Ramos (cell line): Measurements from ENCODE around the gene TSPAN4.

ENCODE experiments used
- in situ Hi-C: fragments of 300-500 bp; cut with MboI; formaldehyde crosslinking; loops from one replicate; pipeline ENCODE4 v1.14.3; 2022; ENCODE audit warnings: low sequenced_read_pairs; ENCODE audit not compliant: unreplicated experiment

TSPAN4 gene

DNA sequence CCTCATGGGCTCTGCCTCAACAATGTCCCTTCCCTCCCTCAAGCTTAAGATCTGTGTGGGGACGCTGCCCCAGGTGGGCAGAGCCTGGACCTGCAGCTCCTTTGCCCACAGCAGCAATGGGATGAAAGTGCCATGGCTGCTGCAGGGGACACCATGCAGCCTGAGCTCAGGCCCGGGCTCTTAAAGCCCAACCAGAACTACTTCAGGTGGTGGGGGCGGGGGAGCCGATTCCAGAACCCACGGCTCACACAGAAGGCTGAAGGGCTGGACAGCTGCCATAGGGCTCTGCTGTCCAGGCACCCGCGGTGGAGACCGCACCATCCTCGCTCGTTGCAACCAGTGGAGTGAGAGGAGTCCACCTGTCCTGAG, 55.5 kb downstream of the TSPAN4 start:
- in situ Hi-C loops = no loop called here

DNA sequence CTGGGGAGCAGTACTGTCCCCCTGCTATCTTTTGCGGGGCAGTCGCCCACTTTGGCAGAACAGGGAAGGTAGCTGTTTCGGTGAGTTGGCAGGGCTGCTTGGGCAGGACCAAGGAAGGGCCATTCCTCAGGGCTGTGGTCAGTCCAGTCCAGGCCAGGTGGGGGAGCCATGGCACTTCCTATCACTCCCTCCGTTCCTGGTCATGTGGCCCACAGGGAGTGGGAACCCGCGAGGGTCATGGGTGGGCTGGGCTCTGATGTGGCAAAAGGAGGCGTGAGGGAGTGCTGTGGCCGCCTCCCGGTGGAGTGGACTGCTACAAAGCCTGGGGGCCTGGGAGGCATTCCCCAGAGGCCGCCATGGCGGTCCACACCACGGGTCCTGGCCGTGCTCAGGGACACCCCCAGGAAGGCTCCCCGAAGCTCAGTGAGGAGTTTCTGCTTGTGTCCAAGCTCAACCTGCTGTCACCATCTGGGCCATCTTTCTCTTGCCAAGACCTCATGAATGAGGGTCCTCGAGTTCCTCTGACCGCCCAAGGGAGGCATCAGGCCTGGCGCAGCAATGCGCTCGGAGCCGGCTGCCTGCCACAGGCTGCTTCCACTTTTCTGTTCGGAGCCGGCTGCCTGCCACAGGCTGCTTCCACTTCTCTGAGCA, 56.0 kb downstream of the TSPAN4 start:
- in situ Hi-C loops = no loop called here

DNA sequence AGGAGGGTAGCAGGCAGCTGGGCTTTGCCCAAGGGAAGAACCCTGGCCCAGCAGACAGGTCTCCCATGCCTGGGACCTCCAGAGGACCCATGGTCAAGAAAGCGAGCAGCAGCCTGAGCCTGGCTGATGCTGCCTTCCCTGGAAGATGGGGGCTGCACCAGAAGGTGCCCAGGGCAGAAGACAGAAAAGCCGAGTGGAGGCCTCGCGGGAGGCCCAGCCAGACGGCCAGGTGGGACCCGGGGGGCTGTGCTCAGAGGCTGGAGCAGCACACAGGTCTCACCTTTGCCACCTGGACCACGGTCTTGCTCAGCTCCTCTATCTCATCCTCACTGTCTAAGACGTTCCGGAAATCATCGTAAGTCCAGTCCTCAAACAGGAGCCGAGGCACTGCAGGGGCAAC, 57.1 kb downstream of the TSPAN4 start:
- in situ Hi-C loops = no loop called here

DNA sequence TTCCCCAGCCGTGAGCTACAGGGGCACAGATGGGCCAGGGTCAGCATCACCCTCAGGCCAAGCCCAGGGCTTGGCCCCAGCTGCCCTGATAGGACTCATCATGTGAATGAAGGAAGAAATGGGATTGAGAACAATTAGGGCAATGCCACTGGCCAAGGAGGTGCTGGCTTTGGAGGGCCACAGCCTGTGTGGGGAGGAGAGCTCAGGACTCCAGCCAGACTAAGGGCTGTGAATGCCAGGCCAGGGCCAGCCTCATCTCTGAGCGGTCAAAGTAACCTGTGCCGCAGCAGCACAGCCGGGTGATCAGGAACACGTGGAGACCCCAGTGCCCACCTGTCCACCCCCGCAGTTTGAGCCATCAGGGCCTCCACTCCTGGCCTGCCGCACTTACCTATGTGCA, 57.9 kb downstream of the TSPAN4 start:
- in situ Hi-C loops = no loop called here

DNA sequence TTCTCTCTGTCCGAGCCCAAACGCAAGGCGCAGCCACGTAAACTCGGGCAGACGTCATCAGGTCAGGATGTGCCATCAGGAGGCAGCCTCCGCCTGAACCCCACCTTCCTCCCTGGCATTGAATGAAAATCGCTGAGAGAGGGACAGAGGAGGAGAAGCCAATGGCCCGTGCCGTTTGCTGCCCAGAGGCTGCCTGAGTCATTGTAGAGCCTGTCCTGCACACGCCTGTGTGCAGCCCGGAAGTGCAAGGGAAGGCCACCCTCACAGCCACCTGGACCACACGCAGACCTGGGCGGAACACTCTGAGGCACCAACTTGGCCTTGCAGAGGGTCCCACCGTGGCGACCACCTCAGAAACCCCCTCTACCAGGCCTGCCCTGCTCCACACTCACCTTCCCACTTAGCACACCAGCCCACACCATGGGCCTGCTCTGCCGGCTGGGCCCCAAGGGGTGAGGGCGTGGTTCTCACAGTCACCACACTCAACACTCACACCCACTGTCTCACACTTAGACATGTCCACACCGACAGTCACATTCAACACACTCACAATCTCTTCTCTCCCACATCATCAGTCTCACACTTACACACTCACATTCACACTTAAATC, 58.9 kb downstream of the TSPAN4 start:
- in situ Hi-C loops = no loop called here

DNA sequence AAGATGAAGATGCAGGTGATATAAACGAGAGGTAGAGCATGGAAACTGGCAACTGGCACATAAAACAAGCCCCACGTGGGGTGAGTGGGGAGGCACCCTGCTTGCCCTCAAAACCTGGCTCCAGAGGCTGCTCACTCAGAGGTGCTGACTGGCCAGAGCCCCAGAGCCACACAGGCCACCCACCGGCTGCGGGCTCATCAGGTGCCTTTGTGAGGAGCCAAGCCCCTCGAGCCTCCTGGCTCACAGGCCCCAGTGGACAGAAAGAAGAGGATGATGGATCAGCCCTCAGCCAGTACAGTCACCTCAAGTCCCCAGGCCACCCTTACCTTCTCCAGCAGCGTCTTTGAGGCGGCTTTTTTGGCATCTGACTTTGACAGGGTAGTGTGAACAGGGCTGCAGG, 61.7 kb downstream of the TSPAN4 start:
- in situ Hi-C loops = no loop called here

DNA sequence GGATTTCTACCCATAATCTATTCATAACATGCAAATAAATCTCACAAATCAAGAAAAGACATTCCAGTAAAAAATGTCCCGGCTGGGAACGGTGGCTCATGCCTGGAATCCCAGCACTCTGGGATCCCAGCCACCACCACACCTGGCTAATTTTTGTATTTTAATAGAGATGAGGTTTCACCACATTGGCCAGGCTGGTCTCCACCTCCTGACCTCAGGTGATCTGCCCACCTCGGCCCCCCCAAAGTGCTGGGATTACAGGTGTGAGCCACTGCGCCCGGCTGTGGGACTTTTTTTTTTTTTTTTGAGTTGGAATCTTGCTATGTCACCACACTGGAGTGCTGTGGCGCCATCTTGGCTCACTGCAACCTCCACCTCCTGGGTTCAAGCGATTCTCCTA, 63.3 kb downstream of the TSPAN4 start:
- in situ Hi-C loops = no loop called here

DNA sequence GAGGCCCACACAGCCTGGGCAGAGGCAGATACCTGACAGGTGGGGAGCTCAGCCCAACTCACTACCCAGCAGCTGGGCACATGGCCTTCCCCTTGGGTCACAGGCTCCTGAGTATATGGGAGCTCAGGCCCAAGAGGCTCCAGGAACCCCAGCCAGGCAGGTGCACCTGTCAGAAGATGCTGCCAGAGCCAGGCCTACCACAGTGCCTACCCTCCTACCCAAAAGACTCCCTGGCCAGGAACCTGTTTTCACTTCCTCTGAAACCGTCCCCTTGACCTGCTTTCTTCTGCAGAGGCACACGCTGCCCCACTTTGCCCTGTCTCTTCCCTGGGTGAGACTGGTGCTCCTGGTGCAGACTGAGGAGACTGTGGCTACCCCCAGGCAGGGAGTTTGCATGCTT, 65.0 kb downstream of the TSPAN4 start:
- in situ Hi-C loops = no loop called here

DNA sequence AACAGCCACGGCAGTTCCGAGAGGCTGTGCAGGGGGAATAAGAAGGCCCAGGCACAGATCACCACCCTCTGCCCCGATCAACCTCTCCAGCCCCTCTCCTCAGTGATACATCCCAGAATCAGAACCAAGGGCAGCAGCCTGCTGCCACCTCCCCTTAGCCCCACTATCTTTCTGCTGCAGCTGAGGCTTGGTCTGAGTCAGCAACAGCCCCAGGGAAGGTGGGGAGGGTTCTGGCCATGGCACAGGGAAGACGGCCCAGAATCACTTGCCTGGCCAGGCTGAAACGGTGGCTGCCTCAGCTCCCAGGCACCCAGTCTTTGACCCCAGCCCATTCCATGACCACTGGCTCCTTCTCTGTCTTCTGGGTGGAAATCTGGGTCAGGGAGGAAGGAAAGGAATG, 65.6 kb downstream of the TSPAN4 start:
- in situ Hi-C loops = no loop called here

DNA sequence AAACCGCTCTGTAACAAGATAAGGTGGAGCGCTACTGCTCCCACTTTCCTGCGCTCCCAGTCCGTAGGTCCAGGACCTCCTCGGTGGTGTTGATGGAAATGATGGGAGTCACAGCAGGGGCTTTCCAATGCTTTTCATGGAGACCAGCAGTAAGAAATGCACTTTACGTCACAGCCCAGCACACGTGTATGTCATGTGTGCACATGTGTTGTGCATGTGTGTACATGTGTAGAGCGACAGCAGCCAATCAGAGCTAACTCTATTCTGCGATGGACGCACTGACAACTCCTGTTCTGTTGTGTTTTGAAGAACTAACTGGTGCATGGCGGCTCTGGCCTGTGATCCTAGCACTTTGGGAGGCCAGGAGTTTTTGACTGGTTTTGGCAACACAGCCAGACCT, 66.8 kb downstream of the TSPAN4 start:
- in situ Hi-C loops = no loop called here

DNA sequence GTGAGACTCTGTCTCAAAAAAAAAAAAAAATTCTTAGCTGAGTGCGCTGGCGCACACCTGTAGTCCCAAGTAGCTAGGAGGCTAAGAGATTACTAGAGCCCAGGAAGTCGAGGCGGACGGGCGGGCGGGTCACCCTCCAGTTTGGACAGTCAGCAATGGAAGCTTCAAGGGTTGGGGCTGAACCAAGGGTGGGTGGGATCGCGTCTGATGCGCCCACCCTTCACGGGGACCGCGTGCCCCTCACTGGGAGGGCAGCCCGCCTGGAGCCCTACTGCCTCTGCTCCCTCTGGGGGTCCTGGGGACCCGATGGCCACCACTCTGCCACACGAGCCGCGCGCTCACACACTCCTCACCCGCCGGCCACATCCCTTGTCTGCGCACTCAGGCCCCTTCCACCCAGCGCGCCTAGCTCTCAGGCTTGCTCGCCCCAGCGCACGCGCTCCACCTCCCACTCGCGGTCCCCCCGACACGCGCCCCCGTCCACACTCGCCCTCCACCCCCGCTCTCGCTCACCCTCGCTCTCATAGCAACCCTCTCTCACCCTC, 67.5 kb downstream of the TSPAN4 start:
- in situ Hi-C loops = no loop called here

DNA sequence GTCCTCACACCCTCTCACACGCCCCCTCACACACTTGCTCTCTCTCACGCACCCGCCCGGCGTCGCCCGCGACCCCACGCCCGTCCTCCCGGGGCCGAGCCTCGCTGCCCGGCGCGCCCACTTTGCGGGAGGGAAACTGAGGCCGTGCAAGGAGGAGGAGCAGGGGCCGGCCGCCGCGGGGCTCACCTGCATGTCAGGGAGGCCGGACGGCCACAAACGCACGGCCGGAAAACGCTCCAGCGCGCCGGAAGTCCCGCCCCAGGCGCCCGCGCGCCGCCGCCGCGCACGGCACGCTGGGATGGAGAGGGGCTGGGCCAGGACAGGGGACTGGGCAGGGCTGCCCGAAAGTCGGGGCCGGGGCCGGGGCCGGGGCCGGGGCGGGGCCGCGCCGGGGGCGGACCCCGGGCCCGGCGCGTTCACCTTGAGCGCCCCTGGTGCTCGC, 68.0 kb downstream of the TSPAN4 start, which contains the start of gene CHID1:
CHID1 (minus strand) TSS at position 222 of the 442 bp plus-strand sequence. CDS start 5,994 bp downstream, outside the sequence.
- in situ Hi-C loops = no loop called here

DNA sequence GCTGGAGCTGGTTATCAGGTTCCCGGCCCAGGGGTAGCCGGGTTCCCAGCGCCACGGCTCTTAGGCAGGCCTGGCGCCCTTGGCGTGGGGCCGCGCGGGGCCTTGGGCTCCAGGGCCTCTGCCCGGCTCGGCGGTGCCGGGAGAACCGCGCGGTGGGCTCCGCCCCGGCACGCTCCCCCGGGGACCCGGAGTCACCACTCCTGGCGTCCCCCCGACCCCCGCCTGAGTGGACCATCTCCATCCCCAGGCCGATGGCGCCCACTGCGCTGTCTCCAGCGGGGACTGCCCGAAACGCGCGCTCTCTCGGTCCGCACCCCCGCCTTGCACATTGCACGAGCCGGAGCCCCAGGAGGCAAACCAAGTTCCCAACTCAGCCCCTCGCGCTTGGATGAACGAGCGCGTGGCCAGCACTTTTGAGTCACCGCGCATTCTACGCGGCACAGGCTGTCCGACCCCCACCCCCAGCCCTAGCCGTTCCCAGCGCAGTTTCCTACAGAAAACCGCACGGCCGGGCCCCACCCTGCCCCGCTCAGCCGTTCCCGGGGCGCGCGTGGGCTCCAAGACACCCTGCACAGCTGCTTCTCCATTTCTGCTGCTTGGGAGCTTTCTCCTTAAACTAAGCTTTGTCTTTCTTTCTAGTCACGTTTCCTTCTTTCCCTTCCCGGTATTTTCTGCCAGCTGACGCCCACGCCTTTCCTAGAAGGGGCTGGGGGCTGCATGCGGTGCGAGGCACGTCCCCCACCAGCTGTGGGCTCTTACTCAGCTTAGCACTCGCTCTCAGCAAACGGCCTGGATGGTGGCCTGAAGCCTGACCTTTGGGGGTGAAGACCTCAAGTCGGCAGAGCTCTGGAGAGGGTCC, 68.6 kb downstream of the TSPAN4 start:
- in situ Hi-C loops = no loop called here

DNA sequence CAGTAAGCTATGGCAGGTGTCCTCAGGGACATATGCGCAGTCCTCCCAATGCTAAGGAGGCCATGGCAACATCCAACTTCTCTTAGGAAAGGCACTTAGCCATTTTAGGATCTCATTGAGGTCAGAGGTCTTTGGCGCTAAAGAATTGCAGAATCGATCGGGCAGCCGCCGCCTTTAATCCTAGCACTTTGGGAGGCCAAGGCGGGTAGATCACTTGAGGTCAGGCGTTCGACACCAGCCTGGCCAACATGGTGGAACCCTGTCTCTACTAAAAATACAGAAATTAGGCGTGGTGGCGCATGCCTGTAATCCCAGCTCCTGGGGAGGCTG, 69.2 kb downstream of the TSPAN4 start:
- in situ Hi-C loops = no loop called here

DNA sequence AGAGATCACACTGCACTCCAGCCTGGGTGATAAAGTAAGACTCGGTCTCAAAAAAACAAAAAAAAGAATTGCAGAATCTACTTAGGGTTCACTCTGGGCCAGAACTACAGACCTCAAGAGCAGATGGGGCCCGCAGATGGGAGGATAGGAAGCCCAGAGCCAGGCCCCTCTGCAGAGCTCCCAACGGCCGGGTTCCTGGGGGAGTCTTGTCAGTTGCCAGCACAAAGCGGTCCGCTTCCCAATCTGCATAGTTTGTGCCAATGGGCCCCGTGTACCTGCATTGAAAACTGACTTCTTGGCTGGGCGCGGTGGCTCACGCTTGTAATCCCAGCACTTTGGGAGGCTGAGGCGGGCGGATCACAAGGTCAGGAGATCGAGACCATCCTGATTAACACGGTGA, 69.6 kb downstream of the TSPAN4 start:
- in situ Hi-C loops = no loop called here

DNA sequence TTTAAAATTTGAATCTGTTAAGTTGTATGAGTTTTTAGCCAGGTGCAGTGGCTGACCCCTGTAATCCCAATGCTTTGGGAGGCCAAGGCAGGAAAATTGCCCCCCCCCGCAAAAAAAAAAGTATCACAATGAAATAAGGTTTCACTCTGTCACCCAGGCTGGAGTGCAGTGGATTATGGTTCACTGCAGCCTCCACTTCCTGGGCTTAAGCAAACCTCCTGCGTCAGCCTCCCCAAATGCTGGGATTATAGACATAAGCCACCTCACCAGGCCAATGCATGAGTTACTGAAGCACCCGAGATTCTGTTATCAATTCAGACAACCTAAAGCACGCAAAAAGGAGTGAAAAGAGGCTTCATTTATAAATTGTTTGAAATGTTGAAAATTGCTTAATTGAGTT, 70.4 kb downstream of the TSPAN4 start:
- in situ Hi-C loops = no loop called here

DNA sequence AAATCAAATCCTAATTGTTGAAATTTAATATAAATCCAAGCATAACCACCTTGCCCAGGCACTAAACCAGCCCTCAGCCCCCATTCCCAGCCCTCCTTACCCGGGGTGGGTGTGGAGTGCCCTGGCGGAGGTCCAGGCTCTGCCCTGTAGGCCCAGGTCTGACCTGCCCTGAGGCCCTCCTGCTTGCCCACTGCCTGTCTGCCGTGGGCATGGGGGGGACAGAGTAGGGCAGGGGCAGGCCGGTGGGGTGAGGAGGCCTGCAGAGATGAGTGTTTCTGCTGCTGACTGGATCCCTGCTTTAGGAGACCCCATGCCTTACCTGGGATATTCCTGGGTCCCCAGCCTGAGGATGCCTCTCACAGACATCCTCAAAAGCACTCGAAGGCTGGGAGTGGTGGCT, 71.6 kb downstream of the TSPAN4 start:
- in situ Hi-C loops = no loop called here

DNA sequence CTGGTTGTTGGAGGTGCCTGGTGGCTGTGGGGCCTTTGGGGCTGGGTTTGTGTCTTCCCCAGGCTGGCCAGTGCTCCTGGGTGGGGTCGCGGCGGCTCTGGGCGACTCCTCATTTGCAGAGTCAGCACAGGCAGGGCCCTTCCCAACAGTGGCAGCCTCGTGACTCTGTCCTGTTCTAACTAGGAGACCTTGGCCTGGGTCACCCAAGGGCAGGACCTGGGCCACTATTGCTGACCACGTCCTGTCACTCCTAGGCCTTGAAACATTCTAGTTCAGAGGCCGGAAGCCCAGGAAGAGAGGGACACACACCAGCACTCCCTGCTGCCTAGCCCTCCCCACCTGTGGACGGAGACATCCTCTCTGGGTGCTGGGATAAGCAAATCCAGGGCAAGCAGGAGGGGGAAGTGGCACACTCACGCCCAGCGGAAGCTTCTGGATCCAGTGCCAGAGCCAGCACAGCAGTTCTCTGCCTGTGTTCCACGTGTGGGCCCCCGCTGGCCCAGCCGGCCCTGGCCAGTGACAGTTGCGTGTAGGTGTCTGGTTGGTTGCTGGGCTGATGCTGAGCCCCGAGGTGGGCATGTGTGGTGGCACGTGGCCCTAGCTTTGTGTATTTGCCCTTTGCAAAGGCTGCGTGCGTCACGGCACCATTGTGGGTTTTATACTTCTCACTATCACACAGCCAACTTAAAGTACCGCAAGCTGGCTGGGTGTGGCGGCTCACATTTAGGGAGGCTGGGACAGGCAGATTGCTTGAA, 72.3 kb downstream of the TSPAN4 start:
- in situ Hi-C loops = no loop called here
